Motor neuron (in vitro differentiated cells): ENCODE measurements around the gene ERC1. TPM values are rescaled to one million over a fixed set of nuclear protein-coding genes. Genes with fewer than 3 reads are reported as not detected.
A peak's percentile ranks its signal among the peaks of the same experiment; 100 is the strongest.
"Not testable (repeated sequence)": the region's sequence is repeated elsewhere in the genome, so short reads cannot be mapped to it uniquely, and the experiment has no call there.

ENCODE experiments used
- ATAC-seq, 8 experiments: fragments of 200-7000 bp; cut with Tn5 transposase; replicated peaks in 6 of 8; 2 replicates each; pipeline ENCODE4 v1.8.0; 2021; ENCODE audit warnings: mild to moderate bottlenecking in 8 of 8, moderate library complexity in 8 of 8
- H3K27ac ChIP-seq, 2 donors: fragments of 250-450 bp; sonication (Bioruptor Pico); 2 replicates each; pipeline ENCODE4 v1.9.0; 2021; ENCODE audit warnings: antibody characterized with exemption in 2 of 2, mild to moderate bottlenecking in 2 of 2, moderate library complexity in 1 of 2
- H3K4me1 ChIP-seq, 2 donors: fragments of 250-450 bp; sonication (Bioruptor Pico); replicated peaks in 1 of 2; 2 replicates each; pipeline ENCODE4 v1.6.1; 2021; ENCODE audit warnings: antibody characterized with exemption in 2 of 2, mild to moderate bottlenecking in 2 of 2, moderate library complexity in 1 of 2
- H3K4me3 ChIP-seq, 5 donors: fragments of 250-450 bp; sonication (Bioruptor Pico); 2 replicates each; pipeline ENCODE4 v1.9.0; 2021; ENCODE audit warnings: antibody characterized with exemption in 5 of 5, mild to moderate bottlenecking in 5 of 5, moderate library complexity in 4 of 5
- WGBS, 10 experiments: fragments of 450-650 bp; shearing (Covaris generic); methylation state at CpG; one replicate each; pipeline ENCODE4 v1.0.0; 2022; 5-methylcytosine and 5-hydroxymethylcytosine counted together
- in situ Hi-C, 9 experiments: fragments of 400-800 bp; cut with MboI; loops; one replicate each; pipeline ENCODE4 v1.15.0; 2021; ENCODE audit warnings: low sequenced_read_pairs in 9 of 9, low pct_unique_long_range_greater_than_20kb in 2 of 9; ENCODE audit not compliant: unreplicated experiment in 9 of 9
- total RNA-seq, 8 experiments: library from RNA; unstranded; fragments of 300-600 nt; gene quantifications; 2 replicates each; pipeline versions ENCODE4 v1.2.3 to v1.2.4, GENCODE V29; 2022

The ERC1 gene
- total RNA-seq, 8 experiments from 2014 or later, result 15.1 to 53.8 (median 34.6) TPM

DNA sequence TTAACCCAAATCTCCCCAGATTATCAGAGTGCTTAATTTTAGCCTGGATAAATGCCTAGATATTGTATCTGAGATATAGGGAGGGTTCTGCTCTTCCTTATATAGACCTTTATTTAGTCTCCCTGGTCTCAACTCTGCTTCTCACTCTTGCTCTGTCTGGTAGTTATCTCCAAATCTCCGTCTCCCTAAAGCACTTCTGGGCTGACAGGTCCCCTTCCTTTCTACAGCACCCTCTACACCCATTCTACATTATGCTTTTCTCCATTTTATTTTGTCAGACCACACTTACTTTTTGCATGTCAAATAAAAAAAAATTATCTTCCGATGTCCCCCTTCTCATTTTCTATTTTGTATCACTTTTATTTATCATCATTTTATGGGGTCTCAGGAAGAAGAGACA is 2.0 kb upstream of the ERC1 start:
- Histone ChIP-seq H3K27ac (no peak overlapping the region), H3K4me1 (peaks cover 10 to 22% of the 10 kb centered on the region in 2 donors), H3K4me3 (peak overlapping the region; percentile 58 to 91 (median 69))
- ATAC-seq, result no peak
- WGBS, 10 experiments, result 48 to 92% (median 74%) methylated on average over 2 of the region's 2 CpGs; no CpG with 5 or more reads in 2 of the 10 experiments
- in situ Hi-C loops, result loop anchor here in 1 of 9 experiments (25.0 kb wide), 2 partner anchors 98 to 598 kb away; partner anchors contain the start of gene FBXL14

DNA sequence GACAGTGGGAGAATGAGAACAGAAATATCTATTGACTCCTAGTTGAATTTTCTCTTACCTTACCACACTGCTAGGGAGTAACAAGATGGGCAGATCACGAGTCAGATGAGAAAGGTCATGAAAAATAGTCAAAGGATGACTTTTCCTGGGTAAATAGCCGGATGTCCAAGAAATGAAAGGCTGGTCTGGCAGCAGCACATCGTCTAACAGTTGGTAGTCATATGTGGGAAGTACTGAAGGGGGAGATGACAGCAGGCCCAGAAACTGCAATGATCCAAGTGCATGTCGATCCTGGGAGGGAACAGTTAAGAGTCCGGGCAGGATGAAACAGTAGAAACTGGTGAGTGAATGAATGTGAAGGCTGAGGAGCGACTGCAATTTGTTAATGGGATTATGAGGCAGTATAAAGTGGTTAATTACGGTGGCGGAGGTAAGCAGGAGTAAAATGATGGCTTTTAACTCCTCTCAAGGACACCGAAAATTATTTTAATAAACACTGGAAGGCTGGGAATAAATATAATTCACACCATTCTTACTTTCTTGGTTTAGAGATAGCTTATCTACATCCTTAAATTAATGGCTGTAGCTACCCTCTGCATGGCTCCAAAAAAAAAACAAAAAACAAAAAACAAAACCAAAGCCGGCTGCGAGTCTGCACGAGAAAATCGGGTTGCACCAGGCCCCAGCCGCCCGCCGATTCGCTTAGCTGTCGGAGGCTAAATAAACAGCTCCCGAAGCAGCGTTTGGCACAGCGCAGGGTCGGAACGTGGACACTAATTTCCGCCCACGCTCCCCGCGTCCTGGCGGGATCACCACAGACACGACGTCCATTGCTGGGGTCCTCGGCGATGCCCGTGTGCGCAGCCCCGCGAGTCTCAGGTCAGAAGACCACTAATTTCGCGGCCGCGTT is 1.0 kb upstream of the ERC1 start:
- ATAC-seq, result peak; percentile 18 to 43 (median 33)
- Histone ChIP-seq H3K27ac (peak overlapping the region; percentile 93 to 96), H3K4me3 (peak overlapping the region; percentile 58 to 91 (median 69)), H3K4me1 (peaks cover 10 to 22% of the 10 kb centered on the region in 2 donors)
- WGBS, 10 experiments, result 0 to 9% (median 1%) methylated on average over 3 to 37 of the region's 40 CpGs; no CpG with 5 or more reads in 1 of the 10 experiments
- in situ Hi-C loops, result loop anchor here in 1 of 9 experiments (25.0 kb wide), 2 partner anchors 97 to 597 kb away; partner anchors contain the start of gene FBXL14

DNA sequence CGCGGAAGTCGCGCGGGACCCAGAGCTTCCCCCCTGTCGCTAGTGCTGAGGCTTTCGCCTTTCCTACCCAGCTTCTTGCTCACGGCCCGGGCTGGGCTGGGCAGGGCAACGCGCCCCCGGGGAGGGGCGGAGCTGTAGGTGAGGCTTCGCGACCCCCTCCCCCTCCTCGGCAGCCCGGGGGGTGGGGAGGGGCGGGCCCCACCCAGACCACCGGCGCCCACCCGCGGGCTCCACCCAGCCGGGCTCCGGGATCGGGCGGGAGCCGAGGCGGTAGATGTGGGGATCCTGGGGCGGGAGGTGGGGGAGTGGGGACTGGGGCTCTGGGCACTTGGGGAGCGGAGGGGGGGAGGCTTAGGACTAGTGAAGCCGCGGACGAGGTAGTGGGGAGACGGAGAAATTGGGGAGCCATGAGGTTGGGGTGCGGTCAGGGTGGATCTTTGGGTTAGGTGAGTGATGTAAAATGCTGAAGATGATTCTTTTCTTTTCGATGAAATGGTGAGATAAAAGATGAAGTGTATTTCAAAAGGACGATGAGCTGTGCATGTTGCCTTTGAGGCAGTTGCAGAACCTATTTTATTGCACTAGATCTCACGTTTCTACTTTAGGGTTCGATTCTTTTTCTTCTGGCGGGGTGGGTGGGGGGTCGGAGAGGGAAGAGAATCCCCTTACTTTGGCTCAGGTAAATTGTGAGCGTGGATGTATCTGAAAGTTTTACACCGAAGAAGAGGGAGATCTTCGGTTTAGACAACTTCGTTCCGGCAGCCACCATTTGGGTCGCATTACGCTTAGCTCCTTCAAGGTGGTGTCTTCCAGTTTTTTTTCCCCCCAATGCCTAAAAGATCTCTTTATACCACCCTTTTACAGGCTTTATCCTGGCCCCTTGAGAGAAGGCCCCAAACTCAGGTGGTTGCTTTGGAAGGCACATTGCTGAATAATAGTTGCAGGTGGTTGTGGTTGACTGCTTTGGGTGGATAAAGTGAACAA is 619 bp downstream of the ERC1 start:
- peak overlapping the region; percentile 93 to 96 for H3K27ac ChIP-seq
- peak in 7 of 8 experiments; percentile 3 to 67 (median 64) for ATAC-seq
- peak overlapping the region; percentile 58 to 91 (median 69) for H3K4me3 ChIP-seq
- whole genome bisulfite sequencing, 10 experiments, result 0 to 27% (median 8%) methylated on average over 1 to 9 of the region's 48 CpGs; no CpG with 5 or more reads in 2 of the 10 experiments
- peaks cover 10 to 22% of the 10 kb centered on the region in 2 donors for H3K4me1 ChIP-seq
- in situ Hi-C loops, result loop anchor here in 1 of 9 experiments (25.0 kb wide), 2 partner anchors 96 to 596 kb away; partner anchors contain the start of gene FBXL14

DNA sequence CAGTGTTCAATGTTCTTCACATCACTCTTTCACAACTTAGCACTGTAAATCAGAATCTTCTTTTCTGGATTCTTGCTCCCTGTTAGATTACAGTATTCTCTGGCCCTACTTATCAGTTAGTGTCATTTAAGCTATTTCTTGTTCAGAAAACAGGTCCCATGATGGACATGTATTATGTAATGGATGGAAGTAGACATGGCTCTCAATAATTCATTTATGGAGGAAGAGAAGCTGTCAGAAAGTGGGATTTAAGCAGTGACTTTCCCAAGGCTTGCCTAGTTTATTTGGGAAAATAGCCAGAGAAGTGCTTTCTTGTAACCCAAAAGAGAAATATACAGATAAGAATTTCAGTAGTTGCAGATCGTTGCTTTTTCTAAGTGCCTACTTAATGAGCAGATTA is 1.6 kb downstream of the ERC1 start:
- 33 to 100% (median 100%) methylated on average over 1 of the region's 1 CpG; no CpG with 5 or more reads in 3 of the 10 experiments for WGBS, 10 experiments
- Histone ChIP-seq H3K27ac (no peak overlapping the region), H3K4me1 (peaks cover 10 to 22% of the 10 kb centered on the region in 2 donors), H3K4me3 (peak overlapping the region in 4 of 5 donors; percentile 58 to 91 (median 79))
- in situ Hi-C loops, result loop anchor here in 1 of 9 experiments (25.0 kb wide), 2 partner anchors 95 to 595 kb away; partner anchors contain the start of gene FBXL14
- no peak for ATAC-seq

DNA sequence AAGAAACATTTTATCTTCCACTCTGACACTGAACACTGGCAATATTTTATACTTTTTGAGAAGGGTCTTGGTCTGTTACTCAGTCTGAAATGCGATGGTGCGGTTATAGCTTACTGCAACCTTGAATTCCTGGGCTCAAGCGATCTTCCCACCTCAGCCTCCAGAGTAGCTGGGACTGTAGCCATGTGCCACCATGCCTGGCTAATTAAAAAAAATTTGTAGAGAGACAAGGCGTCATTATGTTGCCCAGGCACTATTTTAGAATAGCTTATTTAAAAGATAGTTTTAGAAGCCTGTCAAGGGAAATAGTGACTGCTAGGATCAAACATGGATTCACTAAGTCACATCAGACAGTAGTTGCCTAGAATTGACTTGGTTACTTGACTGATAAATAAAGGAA is 5.9 kb downstream of the ERC1 start:
- Histone ChIP-seq H3K4me1 (peaks cover 0 to 8% of the 10 kb centered on the region in 2 donors), H3K27ac (no peak overlapping the region), H3K4me3 (no peak overlapping the region)
- in situ Hi-C loops, result loop anchor here in 1 of 9 experiments (25.0 kb wide), 2 partner anchors 90 to 590 kb away; partner anchors contain the start of gene FBXL14
- no peak for ATAC-seq
- WGBS, 10 experiments, result 64 to 100% (median 92%) methylated on average over 1 to 4 of the region's 4 CpGs; no CpG with 5 or more reads in 1 of the 10 experiments

DNA sequence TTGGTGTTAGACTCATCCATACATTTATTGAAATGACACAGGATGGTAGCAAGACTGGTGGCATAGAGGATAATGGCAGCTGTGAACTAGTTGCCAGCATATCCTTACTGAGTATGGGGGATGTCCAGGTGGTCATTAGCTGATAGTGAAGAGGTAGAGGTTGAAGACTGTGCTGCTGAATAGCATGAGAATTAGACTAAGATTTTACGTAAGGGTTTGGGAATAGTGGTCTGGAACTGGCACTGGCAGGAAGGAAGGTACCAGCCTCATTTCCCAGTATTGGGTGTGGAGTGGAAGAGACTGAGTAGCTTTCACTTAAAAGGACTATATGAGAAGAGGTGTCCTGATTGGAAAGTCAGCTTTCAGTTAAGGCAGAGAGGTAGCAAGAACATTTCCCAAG is 6.5 kb downstream of the ERC1 start:
- H3K4me3 ChIP-seq, result no peak overlapping the region
- peaks cover 0 to 4% of the 10 kb centered on the region in 2 donors for H3K4me1 ChIP-seq
- no peak for ATAC-seq
- WGBS, 10 experiments, result 83 to 100% (median 100%) methylated on average over 1 of the region's 1 CpG; no CpG with 5 or more reads in 4 of the 10 experiments
- in situ Hi-C loops, result loop anchor here in 1 of 9 experiments (25.0 kb wide), 2 partner anchors 90 to 590 kb away; partner anchors contain the start of gene FBXL14
- no peak overlapping the region for H3K27ac ChIP-seq

DNA sequence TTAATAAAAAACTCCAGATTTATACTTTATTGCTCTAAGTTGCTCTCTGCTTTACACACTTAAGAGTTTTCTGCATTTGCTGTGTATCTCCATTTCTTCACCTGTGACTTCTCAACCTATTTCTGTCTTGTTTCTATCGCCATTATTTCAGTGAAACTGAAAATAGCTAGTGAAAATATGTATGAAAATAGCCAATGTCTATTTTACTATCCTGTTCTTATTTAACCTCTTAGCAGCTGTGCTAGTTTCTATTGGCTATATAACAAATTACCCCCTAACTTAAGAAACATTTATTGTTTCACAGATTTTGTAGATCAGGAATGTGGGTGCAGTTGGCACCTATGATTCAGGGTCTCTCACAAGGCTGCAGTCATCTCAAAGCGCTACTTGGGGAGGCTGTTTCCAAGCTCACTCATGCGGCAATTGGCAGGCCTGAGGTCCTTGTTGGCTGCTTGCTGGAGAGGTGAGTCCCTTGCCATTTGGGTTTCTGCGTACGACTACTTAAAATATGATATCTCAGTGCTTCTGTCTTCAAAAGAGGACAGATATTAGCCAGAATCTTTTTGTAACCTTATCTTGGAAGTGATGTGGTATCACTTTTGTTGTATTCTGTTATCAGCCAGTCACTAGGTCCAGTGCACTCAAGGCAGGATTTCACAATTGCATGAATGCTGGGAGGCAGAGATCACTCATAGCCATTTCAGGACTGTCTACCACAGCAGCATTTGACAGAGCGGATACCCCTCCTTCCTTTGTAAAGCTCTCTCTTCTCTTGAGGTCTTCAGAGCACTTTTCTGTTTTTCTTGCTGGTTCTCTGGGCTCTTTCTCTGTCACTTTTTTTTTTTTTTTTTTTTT is 7.2 kb downstream of the ERC1 start:
- no peak overlapping the region for H3K27ac ChIP-seq
- no peak overlapping the region for H3K4me3 ChIP-seq
- in situ Hi-C loops, result loop anchor here in 1 of 9 experiments (25.0 kb wide), 2 partner anchors 89 to 589 kb away; partner anchors contain the start of gene FBXL14
- no peak for ATAC-seq
- H3K4me1 ChIP-seq, result no peaks in the 10 kb centered on the region
- WGBS, 10 experiments, result 72 to 100% (median 93%) methylated on average over 1 to 6 of the region's 6 CpGs

DNA sequence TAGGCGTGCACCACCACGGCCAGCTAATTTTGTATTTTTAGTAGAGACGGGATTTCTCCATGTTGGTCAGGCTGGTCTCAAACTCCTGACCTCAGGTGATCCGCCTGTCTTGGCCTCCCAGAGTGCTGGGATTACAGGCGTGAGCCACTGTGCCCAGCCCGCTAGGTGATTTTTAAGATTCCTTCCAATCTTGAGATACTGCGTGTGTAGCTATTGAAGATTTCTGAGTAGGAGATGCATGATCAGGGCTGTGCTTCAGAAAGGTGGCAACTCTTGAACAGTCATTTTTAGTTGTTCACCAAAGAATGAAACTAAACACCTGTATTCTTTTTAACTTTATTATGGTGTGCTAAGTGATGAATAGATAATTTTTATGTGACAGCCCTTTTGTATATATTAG is 8.7 kb downstream of the ERC1 start:
- not testable (repeated sequence) for H3K27ac ChIP-seq, H3K4me3 ChIP-seq, ATAC-seq, H3K4me1 ChIP-seq
- 90 to 100% (median 97%) methylated on average over 2 to 7 of the region's 7 CpGs; no CpG with 5 or more reads in 4 of the 10 experiments for WGBS, 10 experiments
- in situ Hi-C loops, result loop anchor here in 1 of 9 experiments (25.0 kb wide), 2 partner anchors 88 to 588 kb away; partner anchors contain the start of gene FBXL14

DNA sequence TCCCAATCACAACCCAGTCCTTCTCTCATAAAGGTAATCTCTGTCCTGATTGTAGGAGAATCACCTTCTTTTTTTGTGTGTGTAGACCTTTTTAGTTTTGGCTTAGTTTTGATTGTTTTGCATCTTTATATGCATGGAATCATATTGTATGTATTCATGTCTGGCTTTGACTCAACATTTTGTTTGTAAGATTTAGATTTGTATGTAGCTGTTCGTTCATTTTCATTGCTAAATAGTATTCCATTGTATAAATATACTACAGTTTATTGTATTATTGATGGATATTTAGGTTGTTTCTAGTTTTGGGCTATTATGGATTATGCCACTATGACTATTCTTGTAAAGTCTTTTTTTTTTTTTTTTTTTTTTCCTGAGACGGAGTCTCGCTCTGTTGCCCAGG is 10.5 kb downstream of the ERC1 start:
- in situ Hi-C loops, result no loop called here
- ATAC-seq, result no peak
- WGBS, 10 experiments, result 94 to 100% (median 100%) methylated on average over 1 to 3 of the region's 3 CpGs; no CpG with 5 or more reads in 1 of the 10 experiments

DNA sequence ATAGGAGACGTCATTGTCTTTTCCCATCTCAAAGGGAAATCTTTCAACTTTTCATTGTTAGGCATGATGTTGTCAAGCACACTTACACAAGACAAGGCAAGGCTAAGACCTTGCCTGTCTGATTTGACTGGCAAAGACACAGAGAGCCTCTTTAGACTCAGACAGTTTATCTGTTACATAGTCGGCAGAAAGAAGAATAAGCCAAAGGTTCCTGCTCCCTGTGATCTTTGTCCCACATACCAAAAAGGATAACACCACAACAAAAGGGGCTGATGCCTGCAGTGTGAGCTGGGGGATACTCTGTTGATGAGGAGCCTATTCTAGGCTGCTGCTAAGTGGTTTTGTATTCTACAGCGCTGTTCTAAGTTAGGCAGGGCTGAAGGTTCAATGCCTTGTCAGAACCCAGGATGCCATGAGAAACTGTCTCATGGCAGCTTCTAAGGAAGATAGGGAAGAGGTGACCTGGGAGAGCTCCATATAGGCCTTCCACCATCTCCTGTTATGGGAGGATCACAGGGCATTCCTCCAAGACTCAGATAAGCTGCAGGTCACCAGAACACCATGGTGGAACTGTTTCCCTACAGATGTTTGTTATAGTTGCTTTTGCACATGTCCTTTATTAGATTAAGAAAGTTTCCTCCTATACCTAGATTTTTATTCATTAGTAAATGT is 12.7 kb downstream of the ERC1 start:
- WGBS, 10 experiments, result 17 to 94% (median 47%) methylated on average over 1 to 3 of the region's 3 CpGs
- Histone ChIP-seq H3K4me1 (peaks cover 3% of the 10 kb centered on the region in 2 donors), H3K27ac (no peak overlapping the region), H3K4me3 (no peak overlapping the region)
- in situ Hi-C loops, result no loop called here
- ATAC-seq, result peak in 3 of 8 experiments; percentile 23 to 43 (median 36)

More for the DNA sequence above, 10.5 kb downstream of the ERC1 start:
- Histone ChIP-seq H3K4me1 (peaks cover 3% of the 10 kb centered on the region in 2 donors), H3K27ac (no peak overlapping the region), H3K4me3 (no peak overlapping the region)

DNA sequence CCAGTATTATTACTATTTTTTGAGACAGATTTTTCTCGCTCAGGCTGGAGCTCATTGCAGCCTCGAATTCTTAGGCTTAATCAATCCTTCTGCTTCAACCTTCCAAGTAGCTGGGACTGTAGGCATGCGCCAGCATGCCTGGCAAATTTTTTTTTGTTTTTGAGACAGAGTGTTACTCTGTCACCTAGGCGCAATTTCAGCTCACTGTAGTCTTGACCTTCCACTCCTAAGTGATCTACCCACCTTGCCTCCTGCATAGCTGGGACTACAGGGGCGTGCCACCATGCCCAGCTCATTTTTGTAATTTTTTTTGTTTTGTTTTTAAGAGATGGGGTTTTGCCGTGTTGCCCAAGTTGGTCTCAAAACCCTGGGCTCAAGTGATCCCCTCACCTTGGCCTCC is 15.2 kb downstream of the ERC1 start:
- H3K4me3 ChIP-seq, result no peak overlapping the region
- no peak for ATAC-seq
- no peak overlapping the region for H3K27ac ChIP-seq
- in situ Hi-C loops, result no loop called here
- 93 to 100% (median 100%) methylated on average over 1 to 6 of the region's 6 CpGs; no CpG with 5 or more reads in 5 of the 10 experiments for whole genome bisulfite sequencing, 10 experiments
- peaks cover 3% of the 10 kb centered on the region in 2 donors for H3K4me1 ChIP-seq
